MM.1S (cell line): ENCODE results near the gene CERS1.

Experiments
- EZH2phosphoT487 ChIP-seq: fragments of 300-600 bp; sonication (generic); IDR thresholded peaks from 2 replicates; pipeline ENCODE4 v1.6.1; 2018; ENCODE audit warnings: antibody characterized with exemption, low read length
- TF ChIP-seq, protein P1 (sequence below): fragments of 300-600 bp; sonication (generic); IDR thresholded peaks from 2 replicates; pipeline ENCODE4 v1.5.1; 2016; ENCODE audit warnings: antibody characterized with exemption, low read length, mixed read lengths

DNA sequence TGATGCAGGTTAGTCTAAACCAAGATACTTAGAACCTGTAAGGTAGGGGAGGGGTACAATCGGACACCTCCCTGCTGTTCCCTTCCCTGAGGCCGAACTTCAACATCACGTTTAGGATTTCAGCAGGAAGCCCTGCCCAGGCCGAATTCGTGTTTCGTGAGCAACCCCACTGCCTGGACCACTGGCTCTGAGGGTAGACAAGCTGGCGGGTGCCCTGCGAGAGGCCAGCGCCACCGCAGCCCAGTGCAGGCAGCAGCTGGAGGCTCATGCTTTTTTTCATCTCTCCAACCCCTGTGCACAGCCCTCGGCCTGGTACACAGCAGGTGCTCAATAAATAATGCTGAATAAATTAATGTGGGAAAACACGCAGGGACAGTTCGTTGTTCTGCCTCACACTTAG, 37.3 kb upstream of the CERS1 start:
- TF ChIP-seq EZH2phosphoT487 = no peak
- TF ChIP-seq, protein P1, sequence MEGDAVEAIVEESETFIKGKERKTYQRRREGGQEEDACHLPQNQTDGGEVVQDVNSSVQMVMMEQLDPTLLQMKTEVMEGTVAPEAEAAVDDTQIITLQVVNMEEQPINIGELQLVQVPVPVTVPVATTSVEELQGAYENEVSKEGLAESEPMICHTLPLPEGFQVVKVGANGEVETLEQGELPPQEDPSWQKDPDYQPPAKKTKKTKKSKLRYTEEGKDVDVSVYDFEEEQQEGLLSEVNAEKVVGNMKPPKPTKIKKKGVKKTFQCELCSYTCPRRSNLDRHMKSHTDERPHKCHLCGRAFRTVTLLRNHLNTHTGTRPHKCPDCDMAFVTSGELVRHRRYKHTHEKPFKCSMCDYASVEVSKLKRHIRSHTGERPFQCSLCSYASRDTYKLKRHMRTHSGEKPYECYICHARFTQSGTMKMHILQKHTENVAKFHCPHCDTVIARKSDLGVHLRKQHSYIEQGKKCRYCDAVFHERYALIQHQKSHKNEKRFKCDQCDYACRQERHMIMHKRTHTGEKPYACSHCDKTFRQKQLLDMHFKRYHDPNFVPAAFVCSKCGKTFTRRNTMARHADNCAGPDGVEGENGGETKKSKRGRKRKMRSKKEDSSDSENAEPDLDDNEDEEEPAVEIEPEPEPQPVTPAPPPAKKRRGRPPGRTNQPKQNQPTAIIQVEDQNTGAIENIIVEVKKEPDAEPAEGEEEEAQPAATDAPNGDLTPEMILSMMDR = no peak
